ENCODE results near the gene SLC13A5.
"Not testable (repeated sequence)": the region's sequence is repeated elsewhere in the genome, so short reads cannot be mapped to it uniquely, and the experiment has no call there.

The SLC13A5 gene

GRCh38 chr17:6660101-6660500 lies 53.1 kb downstream of the SLC13A5 start:
- Histone ChIP-seq H3K4me2 (ENCODE audit: low read depth, low read length, poor library complexity, severe bottlenecking) (no peak overlapping the region), H3K9ac (ENCODE audit: low read depth, low read length, poor library complexity, severe bottlenecking) (no peak overlapping the region), H3K36me3 (ENCODE audit: insufficient read depth, low read length) (no peaks in the 10 kb centered on the region), H3K79me2 (ENCODE audit: insufficient read depth, low read length) (0 out of 2 replicates have a peak, but pooled peaks cover 4% of the 10 kb centered on the region), H3K9me3 (ENCODE audit: insufficient read depth, low read depth, low read length) (no peaks in the 10 kb centered on the region), H2AFZ (ENCODE audit: low read length) (no peak overlapping the region), H3F3A (ENCODE audit: low read depth) (no peaks in the 10 kb centered on the region), H4K20me1 (ENCODE audit: insufficient read depth, low read length, poor library complexity, severe bottlenecking) (no peaks in the 10 kb centered on the region), H3K27me3 (ENCODE audit: insufficient read depth, low read length, poor library complexity, severe bottlenecking) (no peaks in the 10 kb centered on the region), H3K4me1 (ENCODE audit: insufficient read depth, low read length, poor library complexity, severe bottlenecking) (no peaks in the 10 kb centered on the region), H3K4me3 (ENCODE audit: low read length, poor library complexity, severe bottlenecking) (no peak overlapping the region), H3K9me2 (replicated peaks; ENCODE audit: low read depth, low read length) (no peaks in the 10 kb centered on the region)
- TF ChIP-seq CTCF (conservative IDR thresholded peaks at IDR 0.05; ENCODE audit: low read length) (no peak), EZH2phosphoT487 (IDR thresholded peaks at IDR 0.05; ENCODE audit: borderline replicate concordance) (no peak)

GRCh38 chr17:6658411-6658810 lies 54.8 kb downstream of the SLC13A5 start:
- not testable (repeated sequence) for H3K9me2 ChIP-seq (replicated peaks; ENCODE audit: low read depth, low read length); H4K20me1 ChIP-seq (ENCODE audit: insufficient read depth, low read length, poor library complexity, severe bottlenecking); H3K36me3 ChIP-seq (ENCODE audit: insufficient read depth, low read length); H3K9me3 ChIP-seq (ENCODE audit: insufficient read depth, low read depth, low read length); H3K79me2 ChIP-seq (ENCODE audit: insufficient read depth, low read length); H2AFZ ChIP-seq (ENCODE audit: low read length); H3F3A ChIP-seq (ENCODE audit: low read depth); H3K4me1 ChIP-seq (ENCODE audit: insufficient read depth, low read length, poor library complexity, severe bottlenecking); H3K27me3 ChIP-seq (ENCODE audit: insufficient read depth, low read length, poor library complexity, severe bottlenecking)
- Histone ChIP-seq H3K4me3 (ENCODE audit: low read length, poor library complexity, severe bottlenecking) (peak overlapping the region; percentile 79), H3K4me2 (ENCODE audit: low read depth, low read length, poor library complexity, severe bottlenecking) (peak overlapping the region; percentile 83), H3K9ac (ENCODE audit: low read depth, low read length, poor library complexity, severe bottlenecking) (peak overlapping the region; percentile 73)

- no peaks in the 10 kb centered on the region for H4K20me1 ChIP-seq (ENCODE audit: insufficient read depth, low read length, poor library complexity, severe bottlenecking)
- H3K36me3 ChIP-seq (ENCODE audit: insufficient read depth, low read length) = no peaks in the 10 kb centered on the region
- TF ChIP-seq CTCF (conservative IDR thresholded peaks at IDR 0.05; ENCODE audit: low read length) = no peak
- no peak for TF ChIP-seq EZH2phosphoT487 (IDR thresholded peaks at IDR 0.05; ENCODE audit: borderline replicate concordance)
- peak overlapping the region; percentile 83 for H3K4me2 ChIP-seq (ENCODE audit: low read depth, low read length, poor library complexity, severe bottlenecking)
- no peaks in the 10 kb centered on the region for H3K9me3 ChIP-seq (ENCODE audit: insufficient read depth, low read depth, low read length)
- peak overlapping the region; percentile 90 for H2AFZ ChIP-seq (ENCODE audit: low read length)
- no peaks in the 10 kb centered on the region for H3K4me1 ChIP-seq (ENCODE audit: insufficient read depth, low read length, poor library complexity, severe bottlenecking)
- 0 out of 2 replicates have a peak, but pooled peaks cover 6% of the 10 kb centered on the region for H3F3A ChIP-seq (ENCODE audit: low read depth)
- peak overlapping the region; percentile 73 for H3K9ac ChIP-seq (ENCODE audit: low read depth, low read length, poor library complexity, severe bottlenecking)
- peak overlapping the region; percentile 79 for H3K4me3 ChIP-seq (ENCODE audit: low read length, poor library complexity, severe bottlenecking)
- no peaks in the 10 kb centered on the region for H3K27me3 ChIP-seq (ENCODE audit: insufficient read depth, low read length, poor library complexity, severe bottlenecking)
- 0 out of 2 replicates have a peak, but pooled peaks cover 4% of the 10 kb centered on the region for H3K79me2 ChIP-seq (ENCODE audit: insufficient read depth, low read length)
- no peaks in the 10 kb centered on the region for H3K9me2 ChIP-seq (replicated peaks; ENCODE audit: low read depth, low read length)
Observed at GRCh38 chr17:6657633-6658287, 55.4 kb downstream of the SLC13A5 start.

- Histone ChIP-seq H2AFZ (ENCODE audit: low read length) (peak overlapping the region; percentile 90), H3K4me3 (ENCODE audit: low read length, poor library complexity, severe bottlenecking) (peak overlapping the region; percentile 79), H3K9ac (ENCODE audit: low read depth, low read length, poor library complexity, severe bottlenecking) (peak overlapping the region; percentile 73), H3K4me2 (ENCODE audit: low read depth, low read length, poor library complexity, severe bottlenecking) (peak overlapping the region; percentile 83)
- not testable (repeated sequence) for H3K4me1 ChIP-seq (ENCODE audit: insufficient read depth, low read length, poor library complexity, severe bottlenecking); H3K79me2 ChIP-seq (ENCODE audit: insufficient read depth, low read length); H3K27me3 ChIP-seq (ENCODE audit: insufficient read depth, low read length, poor library complexity, severe bottlenecking); H3F3A ChIP-seq (ENCODE audit: low read depth); H3K36me3 ChIP-seq (ENCODE audit: insufficient read depth, low read length); H3K9me2 ChIP-seq (replicated peaks; ENCODE audit: low read depth, low read length); H3K9me3 ChIP-seq (ENCODE audit: insufficient read depth, low read depth, low read length); H4K20me1 ChIP-seq (ENCODE audit: insufficient read depth, low read length, poor library complexity, severe bottlenecking)
Observed at GRCh38 chr17:6656797-6657632, 56.2 kb downstream of the SLC13A5 start.

GRCh38 chr17:6655732-6656361 lies 57.3 kb downstream of the SLC13A5 start:
- H2AFZ ChIP-seq (ENCODE audit: low read length); H3K4me2 ChIP-seq (ENCODE audit: low read depth, low read length, poor library complexity, severe bottlenecking); H3F3A ChIP-seq (ENCODE audit: low read depth); H3K79me2 ChIP-seq (ENCODE audit: insufficient read depth, low read length); H3K9me2 ChIP-seq (replicated peaks; ENCODE audit: low read depth, low read length); H4K20me1 ChIP-seq (ENCODE audit: insufficient read depth, low read length, poor library complexity, severe bottlenecking); H3K27me3 ChIP-seq (ENCODE audit: insufficient read depth, low read length, poor library complexity, severe bottlenecking); H3K36me3 ChIP-seq (ENCODE audit: insufficient read depth, low read length); H3K9ac ChIP-seq (ENCODE audit: low read depth, low read length, poor library complexity, severe bottlenecking); H3K4me1 ChIP-seq (ENCODE audit: insufficient read depth, low read length, poor library complexity, severe bottlenecking); H3K9me3 ChIP-seq (ENCODE audit: insufficient read depth, low read depth, low read length): not testable (repeated sequence)
- H3K4me3 ChIP-seq (ENCODE audit: low read length, poor library complexity, severe bottlenecking) = peak overlapping the region; percentile 48
